Measurements from ENCODE around the gene MYOM1. TPM values are rescaled to one million over a fixed set of nuclear protein-coding genes. Genes with fewer than 3 reads are reported as not detected.

MYOM1 gene
- total and polyA plus RNA-seq, 2 donors (not counting 3 experiments of a cell fraction or from before 2014, with no cell fraction given), result 0.08 TPM; not detected in 1

DNA sequence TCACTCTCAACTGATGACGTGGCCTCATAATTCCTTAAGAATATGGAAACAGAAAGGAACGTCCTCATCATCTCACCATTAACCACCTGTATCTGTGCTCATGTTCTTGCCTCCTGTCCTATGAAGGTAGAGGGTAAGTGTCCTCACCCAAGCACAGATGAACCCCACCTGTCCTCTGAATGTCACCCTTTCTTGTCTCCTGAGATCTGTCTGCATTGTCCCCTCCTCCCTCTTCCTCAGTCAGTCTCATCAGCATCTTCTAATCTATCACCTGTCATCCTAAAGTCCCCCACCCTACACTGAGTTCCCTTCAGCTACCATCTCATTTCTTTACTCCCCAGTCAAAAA lies 167.4 kb downstream of the MYOM1 start:
- no peak for DNase-seq (ENCODE audit: low read depth, low spot score)
- no peak overlapping the region for H3K9ac ChIP-seq (replicated peaks; ENCODE audit: extremely low read depth, insufficient read depth, low read length)
- FAIRE-seq, result no peak
- no peaks in the 10 kb centered on the region for H4K20me1 ChIP-seq (replicated peaks; ENCODE audit: control insufficient read depth, extremely low read depth, insufficient read depth, low read length)
- H3K79me2 ChIP-seq (ENCODE audit: control insufficient read depth, insufficient read depth, low read length), result no peaks in the 10 kb centered on the region
- H3K4me1 ChIP-seq (ENCODE audit: control insufficient read depth, extremely low read depth, insufficient read depth, low read length), result no peaks in the 10 kb centered on the region
- no peaks in the 10 kb centered on the region for H3K9me3 ChIP-seq (replicated peaks; ENCODE audit: control insufficient read depth, insufficient read depth, low read length)
- H3K4me3 ChIP-seq (replicated peaks in 1 of 3; ENCODE audit: insufficient read depth in 1 of 3, low read depth in 1 of 3, low read length in 3 of 3), result no peak overlapping the region
- CTCF ChIA-PET, result interaction anchor here (1.8 kb wide), 1 partner anchor 10 kb away, joined by 6 read pairs; no protein-coding TSS in a partner anchor
- H3K36me3 ChIP-seq (ENCODE audit: control insufficient read depth in 2 of 2, extremely low read depth in 1 of 2, insufficient read depth in 2 of 2, low read length in 2 of 2), result no peaks in the 10 kb centered on the region
- BruUV-seq (replicated peaks), result no TSS peak
- intact Hi-C loops (cut with micrococcal nuclease), result no loop called here
- H2AFZ ChIP-seq (ENCODE audit: low read depth, low read length), result no peak overlapping the region
- H3K9me1 ChIP-seq (replicated peaks; ENCODE audit: control insufficient read depth, extremely low read depth, insufficient read depth, low read length), result no peaks in the 10 kb centered on the region
- H3K4me2 ChIP-seq (ENCODE audit: insufficient read depth, low read length), result no peak overlapping the region
- no peaks in the 10 kb centered on the region for H3K27me3 ChIP-seq (ENCODE audit: control insufficient read depth in 2 of 2, insufficient read depth in 2 of 2, low read length in 2 of 2)
- no peak overlapping the region for H3K27ac ChIP-seq (ENCODE audit: insufficient read depth, low read depth, low read length)
- TF ChIP-seq MYC (IDR thresholded peaks at IDR 0.05; ENCODE audit: low read depth, low read length) (no peak), GATA2 (IDR thresholded peaks at IDR 0.05; ENCODE audit: insufficient read depth, insufficient read length, low read depth, low read length) (no peak), JUN (IDR thresholded peaks at IDR 0.05; ENCODE audit: borderline replicate concordance, insufficient read depth, insufficient read length, low read depth) (no peak), POLR2A (IDR thresholded peaks at IDR 0.05; ENCODE audit: low read depth, low read length) (no peak), POLR2AphosphoS5 (IDR thresholded peaks at IDR 0.05; ENCODE audit: insufficient read depth, low read depth, low read length) (no peak), FOS (IDR thresholded peaks at IDR 0.05; ENCODE audit: borderline replicate concordance, insufficient read depth, low read length) (no peak), MAX (IDR thresholded peaks at IDR 0.05; ENCODE audit: insufficient read depth, insufficient read length) (no peak), EZH2 (IDR thresholded peaks at IDR 0.05; ENCODE audit: borderline replicate concordance, low read depth, low read length, severe bottlenecking) (no peak)
- TF ChIP-seq, protein P1, sequence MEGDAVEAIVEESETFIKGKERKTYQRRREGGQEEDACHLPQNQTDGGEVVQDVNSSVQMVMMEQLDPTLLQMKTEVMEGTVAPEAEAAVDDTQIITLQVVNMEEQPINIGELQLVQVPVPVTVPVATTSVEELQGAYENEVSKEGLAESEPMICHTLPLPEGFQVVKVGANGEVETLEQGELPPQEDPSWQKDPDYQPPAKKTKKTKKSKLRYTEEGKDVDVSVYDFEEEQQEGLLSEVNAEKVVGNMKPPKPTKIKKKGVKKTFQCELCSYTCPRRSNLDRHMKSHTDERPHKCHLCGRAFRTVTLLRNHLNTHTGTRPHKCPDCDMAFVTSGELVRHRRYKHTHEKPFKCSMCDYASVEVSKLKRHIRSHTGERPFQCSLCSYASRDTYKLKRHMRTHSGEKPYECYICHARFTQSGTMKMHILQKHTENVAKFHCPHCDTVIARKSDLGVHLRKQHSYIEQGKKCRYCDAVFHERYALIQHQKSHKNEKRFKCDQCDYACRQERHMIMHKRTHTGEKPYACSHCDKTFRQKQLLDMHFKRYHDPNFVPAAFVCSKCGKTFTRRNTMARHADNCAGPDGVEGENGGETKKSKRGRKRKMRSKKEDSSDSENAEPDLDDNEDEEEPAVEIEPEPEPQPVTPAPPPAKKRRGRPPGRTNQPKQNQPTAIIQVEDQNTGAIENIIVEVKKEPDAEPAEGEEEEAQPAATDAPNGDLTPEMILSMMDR (IDR thresholded peaks at IDR 0.05; ENCODE audit: extremely low read depth in 1 of 2, insufficient read depth in 1 of 2, low read depth in 1 of 2, low read length in 2 of 2), result no peak
- dilution Hi-C loops (cut with MboI; ENCODE audit: extremely low pct_ligation_motif_present, low sequenced_read_pairs), result no loop called here
- POLR2A ChIA-PET, result no interaction called here
